Heart left ventricle (tissue), 13 donors: Measurements from ENCODE around the gene CHRNG.

ENCODE experiments used
- POLR2A ChIP-seq, 2 donors: fragments of 450-650 bp; IDR thresholded peaks; one replicate each; pipeline ENCODE4 v1.6.1; 2017; ENCODE audit warnings: antibody characterized with exemption in 2 of 2, mild to moderate bottlenecking in 2 of 2, moderate library complexity in 2 of 2
- TF ChIP-seq, protein P1 (sequence below), 12 donors: fragments of 200-600 bp; sonication (generic) in 4 of 12; IDR thresholded peaks; one replicate each; pipeline versions ENCODE4 v1.5.0 to v1.8.0; 2018 to 2022; ENCODE audit warnings: antibody characterized with exemption in 12 of 12, mild to moderate bottlenecking in 5 of 12
- donor health status: ischemic (EF 13 %, LVEDD 7.1; RV severe dilation, severe dysfunction).
- donor health status: DM: no; HTN: yes; CAD: no.
- donor health status: DM: no; HTN: no; CAD: no.
- donor health status: ischemic (EF 25% LVEDD 6.9; RV normal size, moderate dysfunction).
- donor health status: ischemic (EF 25% LVEDD 5.7; RV mildly dilated, moderate dysfunction).
- donor health status: ischemic (EF 35%, LVEDD 5.7; RV mildly dilated, moderate dysfunction).
- donor health status: nonischemic (EF 11% LVEDD 7.7; RV severe dilation, severe dysfunction).
- donor health status: DM: yes; HTN: yes; CAD: no.
- donor health status: PGD.
- donor health status: ischemic (EF 29% LVEDD 5.4; RV normal size, mild dysfunction).
- donor health status: nonischemic (EF 23%, LVEDD 6.1; RV moderate dilation, normal function).

GRCh38 chr2:232518844-232519243 lies 20.6 kb upstream of the CHRNG start:
- no peak for TF ChIP-seq POLR2A (IDR thresholded peaks at IDR 0.05)
- TF ChIP-seq, protein P1, sequence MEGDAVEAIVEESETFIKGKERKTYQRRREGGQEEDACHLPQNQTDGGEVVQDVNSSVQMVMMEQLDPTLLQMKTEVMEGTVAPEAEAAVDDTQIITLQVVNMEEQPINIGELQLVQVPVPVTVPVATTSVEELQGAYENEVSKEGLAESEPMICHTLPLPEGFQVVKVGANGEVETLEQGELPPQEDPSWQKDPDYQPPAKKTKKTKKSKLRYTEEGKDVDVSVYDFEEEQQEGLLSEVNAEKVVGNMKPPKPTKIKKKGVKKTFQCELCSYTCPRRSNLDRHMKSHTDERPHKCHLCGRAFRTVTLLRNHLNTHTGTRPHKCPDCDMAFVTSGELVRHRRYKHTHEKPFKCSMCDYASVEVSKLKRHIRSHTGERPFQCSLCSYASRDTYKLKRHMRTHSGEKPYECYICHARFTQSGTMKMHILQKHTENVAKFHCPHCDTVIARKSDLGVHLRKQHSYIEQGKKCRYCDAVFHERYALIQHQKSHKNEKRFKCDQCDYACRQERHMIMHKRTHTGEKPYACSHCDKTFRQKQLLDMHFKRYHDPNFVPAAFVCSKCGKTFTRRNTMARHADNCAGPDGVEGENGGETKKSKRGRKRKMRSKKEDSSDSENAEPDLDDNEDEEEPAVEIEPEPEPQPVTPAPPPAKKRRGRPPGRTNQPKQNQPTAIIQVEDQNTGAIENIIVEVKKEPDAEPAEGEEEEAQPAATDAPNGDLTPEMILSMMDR (IDR thresholded peaks at IDR 0.05): no peak
